HS-27A (cell line): ENCODE results near the gene TMCC3.
"Not testable (repeated sequence)": the region's sequence is repeated elsewhere in the genome, so short reads cannot be mapped to it uniquely, and the experiment has no call there.

ENCODE experiments used
- DNase-seq: peaks from one replicate; pipeline ENCODE4 v3.0.0-alpha.2; 2012; ENCODE audit warnings: low read depth, missing footprints

Gene TMCC3, protein sequence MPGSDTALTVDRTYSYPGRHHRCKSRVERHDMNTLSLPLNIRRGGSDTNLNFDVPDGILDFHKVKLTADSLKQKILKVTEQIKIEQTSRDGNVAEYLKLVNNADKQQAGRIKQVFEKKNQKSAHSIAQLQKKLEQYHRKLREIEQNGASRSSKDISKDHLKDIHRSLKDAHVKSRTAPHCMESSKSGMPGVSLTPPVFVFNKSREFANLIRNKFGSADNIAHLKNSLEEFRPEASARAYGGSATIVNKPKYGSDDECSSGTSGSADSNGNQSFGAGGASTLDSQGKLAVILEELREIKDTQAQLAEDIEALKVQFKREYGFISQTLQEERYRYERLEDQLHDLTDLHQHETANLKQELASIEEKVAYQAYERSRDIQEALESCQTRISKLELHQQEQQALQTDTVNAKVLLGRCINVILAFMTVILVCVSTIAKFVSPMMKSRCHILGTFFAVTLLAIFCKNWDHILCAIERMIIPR

GRCh38 chr12:94650143-94651056 is at the start of gene TMCC3:
TSS of gene TMCC3 (minus strand) at chr12:94650557. CDS start at chr12:94650430, 127 bp downstream.
- DNase-seq = no peak

- no peak for DNase-seq
These were observed 49.4 kb upstream of the TMCC3 start for GRCh38 chr12:94699801-94700200.

DNA sequence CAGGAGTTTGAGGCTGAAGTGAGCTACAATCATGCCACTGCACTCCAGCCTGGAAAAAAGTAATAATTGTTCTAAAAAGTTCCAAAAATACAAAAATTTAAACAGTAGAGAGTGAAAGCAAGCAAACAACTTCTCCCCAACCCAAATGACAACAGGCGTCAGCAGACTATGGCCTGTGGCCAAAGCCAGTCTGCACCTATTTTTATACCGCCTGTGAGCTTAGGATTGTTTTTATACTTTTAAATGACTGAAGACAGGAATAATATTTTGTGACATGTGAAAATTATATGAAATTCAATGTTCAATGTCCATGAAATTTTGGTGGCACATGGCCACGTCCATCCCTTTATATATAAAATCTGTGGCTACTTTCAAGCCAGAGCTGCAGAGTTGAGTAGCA is 48.2 kb upstream of the TMCC3 start:
- no peak for DNase-seq

DNA sequence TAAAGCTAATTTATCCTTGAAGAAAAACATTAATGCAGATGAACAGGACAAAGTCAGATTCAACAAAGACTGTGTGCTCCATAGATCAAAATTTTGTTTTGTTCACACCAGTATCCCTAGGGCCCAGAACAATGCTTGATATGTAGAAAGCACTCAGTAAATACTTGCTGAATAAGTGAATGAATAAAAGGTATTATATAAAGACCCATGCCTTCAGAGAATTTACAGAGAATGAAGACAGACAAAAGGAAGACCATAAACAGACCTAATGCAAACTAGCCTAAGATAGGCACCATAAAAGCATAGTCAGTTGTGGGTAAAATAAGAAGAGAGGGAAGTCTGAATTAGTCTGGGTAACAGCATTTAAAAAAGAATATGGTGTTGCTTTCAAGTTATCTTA is 47.3 kb upstream of the TMCC3 start:
- no peak for DNase-seq

GRCh38 chr12:94694732-94695131 is 44.4 kb upstream of the TMCC3 start:
- no peak for DNase-seq

- not testable (repeated sequence) for DNase-seq
These were observed 42.5 kb upstream of the TMCC3 start for GRCh38 chr12:94692826-94693225.

DNA sequence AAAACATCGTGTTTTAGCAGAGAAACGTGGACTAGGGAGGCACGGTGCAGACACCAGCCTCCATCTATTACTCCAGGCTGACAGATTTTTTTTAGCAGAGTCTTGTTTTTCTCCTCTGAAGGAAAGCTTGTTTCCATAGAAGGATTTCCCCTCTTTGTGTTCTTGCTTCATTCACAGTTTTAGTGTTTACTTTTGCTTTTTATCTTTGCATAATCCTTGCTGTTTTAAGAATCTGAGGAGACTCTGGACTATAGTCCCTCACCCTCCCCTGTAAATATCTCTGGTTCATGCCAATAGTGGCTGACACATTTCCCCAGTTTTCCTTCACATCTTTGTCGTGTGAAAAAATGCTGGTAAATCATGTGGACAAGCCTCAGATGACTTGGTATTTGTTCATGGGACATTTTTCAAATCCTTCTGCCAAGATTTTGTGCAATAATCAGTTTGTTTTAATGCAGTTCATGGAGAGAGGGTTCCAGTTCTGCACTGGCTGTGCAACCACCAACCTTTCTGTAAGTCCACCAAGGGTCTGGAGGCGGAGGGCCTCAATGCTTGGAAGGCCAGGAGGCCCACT is 39.9 kb upstream of the TMCC3 start:
- DNase-seq = no peak

- no peak for DNase-seq
These were observed 39.3 kb upstream of the TMCC3 start for GRCh38 chr12:94689646-94690036.

GRCh38 chr12:94689002-94689645 is 38.8 kb upstream of the TMCC3 start:
- no peak for DNase-seq

DNA sequence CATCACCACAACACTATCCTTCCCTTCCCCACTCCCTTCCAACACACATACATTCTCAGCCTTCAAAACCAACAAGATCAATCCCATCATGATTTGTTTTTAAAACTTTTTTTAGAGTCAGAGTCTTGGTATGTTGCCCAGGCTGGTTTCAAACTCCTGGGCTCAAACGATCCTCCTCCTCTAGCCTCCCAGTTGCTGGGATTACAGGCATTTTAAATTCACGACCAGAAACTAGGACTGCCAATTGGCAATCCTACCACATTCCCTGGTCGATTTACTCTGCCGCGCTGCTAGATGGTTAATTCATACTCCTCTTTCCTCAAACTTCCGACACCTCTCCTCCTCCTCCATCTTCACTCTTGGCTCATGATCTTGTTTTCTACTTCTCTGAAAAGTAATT is 37.5 kb upstream of the TMCC3 start:
- DNase-seq = no peak

DNA sequence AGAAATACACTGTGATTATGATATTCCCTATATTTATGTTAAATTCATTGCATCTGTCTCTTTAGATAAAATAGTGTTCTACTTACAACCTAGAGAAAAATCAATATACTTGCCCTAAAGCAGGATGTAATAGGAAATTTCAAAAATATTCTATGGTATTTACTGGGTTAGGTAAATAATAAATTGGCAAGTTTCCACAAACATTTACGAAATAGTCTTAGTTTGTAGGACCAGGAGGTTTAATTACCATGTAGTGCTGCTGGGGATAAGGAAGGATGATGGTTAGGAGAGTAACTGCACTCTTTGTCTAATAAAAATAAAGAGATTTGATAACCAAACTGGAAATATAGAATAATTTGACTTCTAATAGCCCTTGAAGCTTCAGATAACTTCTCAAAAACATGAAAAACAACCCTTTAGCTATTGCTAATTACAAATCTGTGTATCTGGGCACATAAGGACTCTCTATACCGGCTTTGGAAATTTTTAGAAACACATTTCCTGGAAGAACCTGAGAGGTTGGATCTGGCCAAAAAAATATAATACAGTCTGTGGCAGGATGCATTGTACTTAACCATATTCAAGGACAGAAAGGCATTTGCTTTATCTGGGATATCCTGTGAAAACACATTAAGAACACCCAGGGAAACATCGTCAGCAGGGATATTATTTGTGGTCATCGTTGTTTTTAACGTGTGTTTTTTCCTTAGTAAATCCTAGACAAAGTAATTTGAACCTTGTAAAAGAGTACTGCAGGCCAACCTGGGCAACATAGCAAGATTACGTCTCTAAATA is 36.7 kb upstream of the TMCC3 start:
- no peak for DNase-seq

- DNase-seq = no peak
These were observed 34.2 kb upstream of the TMCC3 start for GRCh38 chr12:94684416-94685142.

GRCh38 chr12:94679554-94680195 is 29.3 kb upstream of the TMCC3 start:
- no peak for DNase-seq

DNA sequence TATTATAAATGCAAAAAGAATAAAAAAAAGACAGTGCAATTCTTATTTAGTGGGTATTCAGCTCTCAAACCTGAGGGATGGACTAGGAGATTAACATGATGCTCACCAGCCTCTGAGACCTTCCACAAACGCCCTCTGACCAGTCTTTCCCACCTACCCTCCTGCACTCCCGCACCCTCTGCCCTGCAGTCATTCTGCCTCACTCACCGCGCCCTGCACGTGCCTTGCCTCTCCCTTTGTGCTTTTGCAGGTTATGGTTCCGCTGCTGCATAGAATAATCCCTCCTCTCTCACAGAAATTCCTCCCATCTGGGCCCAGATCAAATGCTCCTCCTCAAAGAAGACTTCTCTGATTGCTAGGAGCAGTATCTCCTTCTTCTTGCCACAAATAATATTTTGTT is 28.5 kb upstream of the TMCC3 start:
- no peak for DNase-seq

DNA sequence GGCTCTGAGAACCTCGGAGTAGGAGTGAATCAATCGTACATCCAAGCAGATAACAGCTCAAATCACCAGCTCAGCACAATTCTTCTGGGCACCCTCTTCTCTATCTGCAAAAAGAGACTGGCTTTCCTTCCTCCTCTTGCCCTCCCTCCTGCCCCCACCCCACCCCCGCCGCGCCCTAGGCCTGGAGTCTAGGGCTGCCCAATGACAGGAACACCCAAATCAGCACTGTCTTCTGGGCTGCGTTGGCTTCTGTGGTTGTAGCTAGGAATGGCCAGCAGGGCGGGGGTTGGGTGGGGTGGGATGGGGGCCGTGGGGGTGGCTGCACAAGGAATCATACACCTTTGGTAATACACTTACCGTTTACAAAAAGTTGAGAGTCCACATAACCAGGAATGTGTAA is 28.0 kb upstream of the TMCC3 start:
- no peak for DNase-seq

DNA sequence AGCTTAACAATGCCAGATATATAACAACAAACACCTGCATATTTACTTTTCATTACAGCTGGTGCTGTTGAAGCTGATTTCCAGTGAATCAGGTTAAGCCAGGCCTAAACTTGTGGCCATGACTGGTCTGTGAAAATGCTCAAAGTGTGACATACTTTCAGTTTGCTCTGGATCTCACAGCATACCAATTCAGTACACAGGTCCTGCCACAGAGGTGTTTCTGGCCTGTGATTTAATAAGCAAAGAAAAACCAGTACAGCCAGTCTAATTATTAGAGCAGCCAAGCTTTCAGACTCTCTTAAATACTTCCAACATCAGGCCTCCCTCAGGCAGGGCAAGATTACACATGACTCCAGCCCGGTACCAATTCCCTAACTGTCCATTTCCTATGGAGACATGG is 27.4 kb upstream of the TMCC3 start:
- no peak for DNase-seq

DNA sequence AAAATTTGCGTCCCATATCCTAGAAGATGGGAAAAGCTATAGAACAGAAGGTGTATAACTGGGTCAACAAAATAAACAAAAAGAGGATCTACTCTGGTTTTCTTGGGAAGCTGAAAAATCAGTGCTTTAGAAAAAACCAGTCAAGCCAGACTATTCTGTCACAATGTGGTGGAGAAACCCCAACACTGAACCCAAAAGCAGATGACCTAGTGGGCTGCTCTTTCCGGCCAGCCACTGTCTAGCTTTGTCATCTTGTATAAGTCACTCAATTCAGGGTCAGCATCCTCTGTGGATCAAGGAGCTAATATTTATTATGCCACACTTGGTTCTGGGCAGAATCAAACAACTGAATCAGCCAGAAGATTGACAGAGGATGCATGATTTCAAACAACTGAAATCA is 26.6 kb upstream of the TMCC3 start:
- DNase-seq = no peak

DNA sequence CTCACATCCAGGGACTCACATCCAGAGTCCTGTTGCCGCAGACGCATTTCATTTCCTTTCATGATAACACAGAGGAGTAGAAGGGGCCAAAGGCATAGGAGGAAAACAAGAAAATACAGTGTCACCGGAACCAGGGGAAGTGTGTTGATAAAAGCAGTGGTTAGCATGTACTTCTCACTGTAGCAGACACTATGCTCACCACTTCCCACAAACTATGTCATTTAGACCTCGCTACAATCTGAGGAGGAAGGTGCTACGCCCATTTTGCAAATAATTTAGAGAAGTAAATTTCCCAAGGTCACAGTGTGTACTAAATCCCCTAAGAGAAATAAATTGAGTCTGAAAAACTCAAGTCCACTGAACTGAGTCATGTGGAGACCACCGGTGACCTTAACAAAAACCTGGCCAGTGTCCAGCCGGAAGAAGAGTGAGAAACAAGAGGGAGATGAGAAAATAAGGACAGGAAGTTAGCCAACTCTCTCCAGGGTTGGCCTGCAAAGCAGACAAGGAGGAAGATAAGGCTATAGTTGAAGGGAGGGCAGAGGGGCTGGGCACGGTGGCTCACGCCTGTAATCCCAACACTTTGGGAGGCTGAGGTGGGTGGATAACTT is 25.8 kb upstream of the TMCC3 start:
- DNase-seq = no peak

DNA sequence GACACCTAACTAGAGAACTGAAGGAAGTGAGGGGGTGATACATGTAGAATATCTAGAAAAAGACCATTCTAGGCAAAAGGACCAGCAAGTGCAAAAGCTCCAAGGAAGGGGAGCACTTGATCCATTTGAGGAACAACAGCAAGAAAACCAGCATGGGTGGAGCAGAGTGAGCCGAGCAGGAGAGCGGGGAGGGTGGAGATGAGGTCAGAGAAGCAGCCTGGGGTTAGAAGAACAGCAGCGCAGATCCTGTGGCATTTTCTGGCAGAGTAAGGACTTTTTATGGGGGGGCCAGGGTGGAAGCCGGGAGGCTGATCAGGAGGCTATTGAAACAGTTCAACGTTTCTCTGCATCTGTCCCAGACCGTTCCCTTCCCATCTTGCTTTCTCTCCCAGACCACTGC is 24.5 kb upstream of the TMCC3 start:
- DNase-seq = no peak

DNA sequence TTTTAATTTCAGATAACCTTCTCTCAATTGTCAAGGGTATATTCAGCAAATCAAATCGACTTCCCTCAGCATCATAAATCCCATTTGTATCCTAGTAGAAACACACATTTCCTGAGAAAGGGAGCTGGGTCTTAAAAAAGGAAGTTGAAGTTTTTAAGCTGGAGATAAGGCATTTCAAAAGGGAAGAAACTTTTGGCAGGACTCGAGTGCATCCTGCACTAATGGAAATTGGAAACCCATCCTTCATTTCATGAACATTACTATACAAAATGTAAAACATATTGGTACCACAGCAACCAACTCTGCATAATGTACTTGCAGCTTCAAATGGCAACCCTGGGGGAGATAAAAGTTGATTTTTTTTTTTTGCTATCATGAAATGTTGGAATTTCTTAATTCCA is 23.7 kb upstream of the TMCC3 start:
- DNase-seq = no peak
